NK-92 treated with Interleukin-12 subunit alpha and Interleukin-12 subunit beta, amount 100 ng/mL, for 24 hours (cell line): ENCODE data around the gene DNAJB6.

Source experiments
- DNase-seq: peaks from one replicate; lab custom pipeline; 2025; lab: John Stamatoyannopoulos, UW

Gene DNAJB6

DNA sequence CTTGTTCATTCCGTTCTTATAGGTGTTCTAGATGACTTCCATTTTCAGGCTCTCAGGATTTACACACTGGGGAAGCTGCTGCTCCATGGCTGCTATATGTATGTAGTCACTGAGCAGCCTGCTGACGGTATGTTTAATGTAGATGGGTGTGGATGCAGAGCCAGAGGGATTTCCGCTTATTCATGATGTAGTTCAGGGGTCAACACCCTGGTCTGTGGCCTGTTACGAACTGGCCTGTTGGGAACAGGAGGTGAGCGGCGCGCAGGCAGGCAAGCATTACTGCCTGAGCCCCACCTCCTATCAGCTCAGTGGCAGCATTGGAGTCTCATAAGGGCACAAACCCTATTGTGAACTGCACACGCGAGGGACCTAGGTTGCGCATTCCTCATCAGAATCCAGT is 33.9 kb downstream of the DNAJB6 start:
- DNase-seq = no peak

DNA sequence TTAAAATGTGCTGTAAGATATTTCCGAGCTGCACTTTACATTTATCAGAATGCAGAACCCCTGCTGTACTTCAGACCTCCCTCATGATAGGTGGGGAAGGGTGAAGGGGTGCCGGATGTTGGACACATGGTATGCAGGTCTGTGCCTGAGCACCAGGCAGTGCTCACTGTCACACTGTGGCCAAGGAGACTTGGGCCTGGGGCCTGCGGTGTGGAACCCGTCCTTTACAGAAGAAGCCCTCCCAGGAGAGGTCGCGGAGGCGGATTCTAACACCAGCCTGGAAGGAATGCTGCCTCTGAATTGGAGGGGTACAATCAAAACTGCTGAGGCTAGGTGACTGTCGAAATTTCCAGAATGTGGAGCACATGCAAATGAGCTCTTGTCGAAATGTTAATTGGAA is 34.5 kb downstream of the DNAJB6 start:
- DNase-seq = no peak

DNA sequence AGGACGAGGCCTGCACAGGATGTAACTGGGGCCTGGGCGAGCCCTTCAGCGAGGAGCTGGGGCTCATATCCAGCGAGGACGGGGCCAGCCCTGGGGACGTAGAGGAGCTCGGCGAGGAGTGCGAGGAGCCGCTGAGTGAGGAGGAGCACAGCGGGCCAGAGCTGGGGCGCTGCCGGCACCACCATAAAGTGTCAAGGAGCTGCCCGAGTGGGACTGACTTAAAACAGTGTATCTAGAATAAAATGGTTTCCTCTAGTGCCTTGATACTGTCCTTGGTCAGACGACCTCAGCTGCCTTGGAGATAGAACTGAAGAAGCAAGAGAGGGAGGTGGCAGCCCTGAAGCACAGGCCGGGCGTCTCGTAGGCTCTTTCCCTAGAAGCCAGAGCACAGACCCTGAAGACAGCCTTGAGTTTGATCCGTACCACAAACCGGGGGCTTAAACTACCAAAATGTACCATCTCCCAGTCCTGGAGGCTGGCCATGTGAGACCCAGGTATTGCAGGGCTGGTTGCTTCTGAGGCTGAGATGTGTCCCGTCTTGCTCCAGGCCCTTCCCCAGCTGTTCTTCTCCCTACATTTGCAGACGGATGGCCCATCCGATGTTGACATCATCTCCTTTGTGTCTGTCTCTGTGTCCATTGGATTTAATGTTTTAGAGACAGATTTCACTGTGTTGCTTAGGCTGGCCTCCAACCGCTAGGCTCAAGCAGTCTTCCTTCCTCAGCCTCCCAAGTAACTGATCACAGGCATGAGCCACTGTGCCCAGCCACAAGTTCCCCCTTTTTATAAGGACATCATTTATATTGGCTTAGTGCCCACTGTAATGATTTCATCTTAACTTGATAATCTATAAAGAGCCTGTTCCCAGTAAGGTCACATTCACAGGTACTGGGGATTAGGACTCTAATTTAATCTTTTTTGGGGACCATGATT is 35.8 kb downstream of the DNAJB6 start:
- DNase-seq = no peak

DNA sequence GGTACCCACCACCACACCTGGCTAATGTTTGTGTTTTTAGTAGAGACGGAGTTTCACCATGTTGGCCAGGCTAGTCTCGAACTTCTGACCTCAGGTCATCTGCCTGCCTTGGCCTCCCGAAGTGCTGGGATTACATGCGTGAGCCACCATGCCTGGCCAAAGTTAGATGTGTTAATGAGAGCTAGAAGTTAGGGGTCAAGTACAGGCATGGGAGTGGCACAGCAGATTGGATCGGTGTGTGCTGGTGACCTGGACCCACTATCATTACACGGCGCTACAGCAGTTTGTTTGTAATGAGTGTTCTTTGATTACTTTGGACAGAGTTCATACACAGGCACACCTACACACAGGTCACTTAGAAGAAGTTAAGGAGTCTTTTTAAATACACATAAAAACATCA is 36.7 kb downstream of the DNAJB6 start:
- no peak for DNase-seq

DNA sequence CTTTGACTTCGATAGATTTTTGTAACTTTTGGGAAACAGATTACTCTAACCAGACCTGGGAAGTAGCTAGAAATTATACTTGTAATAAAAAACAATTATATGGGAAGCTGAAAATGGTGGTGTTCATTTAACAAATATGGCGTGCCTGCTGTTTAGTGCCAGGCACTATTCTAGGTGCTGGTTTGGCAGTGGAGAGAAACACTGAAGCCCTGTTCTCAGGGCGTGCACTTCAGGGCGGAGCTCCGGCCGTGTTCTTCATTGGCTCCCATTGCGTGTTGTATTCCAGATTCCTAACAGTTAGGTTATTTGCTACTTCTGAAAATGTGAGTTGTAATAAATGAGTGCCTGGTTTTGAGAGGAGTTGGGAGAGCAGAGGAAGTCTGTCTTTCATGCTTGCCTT is 38.6 kb downstream of the DNAJB6 start:
- no peak for DNase-seq

DNA sequence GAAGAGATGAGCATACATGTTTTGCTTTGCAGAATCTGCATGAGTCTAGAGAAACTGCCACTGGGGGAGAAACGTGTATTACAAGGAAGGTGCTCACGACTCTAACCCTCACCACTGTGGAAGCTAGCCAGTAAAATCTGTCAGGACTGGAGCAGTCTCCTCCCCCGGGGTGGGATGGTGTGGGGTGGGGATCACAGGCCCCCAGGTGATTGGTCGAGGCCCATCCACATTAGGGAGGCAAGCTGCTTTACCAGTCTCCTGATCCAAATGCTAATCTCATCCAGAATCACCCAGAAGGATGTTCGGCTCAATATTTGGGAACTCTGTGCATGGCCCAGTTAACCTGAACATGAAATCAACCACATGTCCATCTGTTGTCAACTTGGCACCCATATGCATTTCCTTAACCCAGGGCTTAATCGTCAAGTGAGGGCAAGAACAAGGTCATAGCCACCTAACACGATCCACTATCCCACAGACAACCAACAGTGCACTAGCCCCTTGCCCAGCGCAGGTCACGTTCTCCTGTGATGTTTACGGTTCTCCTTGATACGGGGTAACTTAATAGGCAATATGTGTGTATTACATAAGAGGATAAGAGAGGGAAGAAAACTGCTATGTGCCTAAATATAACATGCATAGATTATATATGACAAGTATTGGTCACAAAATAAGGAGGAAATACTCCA is 40.8 kb downstream of the DNAJB6 start:
- DNase-seq = no peak

DNA sequence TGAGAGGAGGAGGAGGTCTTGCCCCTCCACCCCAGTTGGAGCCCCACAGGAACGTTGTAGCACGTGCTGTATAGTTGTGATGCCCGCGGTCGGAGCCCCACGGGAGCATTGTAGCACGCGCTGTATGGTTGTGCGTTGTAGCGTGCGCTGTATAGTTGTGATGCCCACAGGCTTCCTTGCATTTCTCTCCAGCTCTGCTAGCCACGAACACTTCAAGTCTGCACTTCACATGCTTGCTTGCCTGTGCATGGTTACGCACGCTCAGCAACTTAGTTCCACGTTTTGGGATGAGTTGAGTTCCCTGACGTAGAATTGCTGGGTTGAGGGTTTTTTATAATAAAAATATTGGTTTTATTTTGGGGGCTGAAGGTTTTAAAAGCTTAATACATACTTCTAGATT is 41.6 kb downstream of the DNAJB6 start:
- no peak for DNase-seq

DNA sequence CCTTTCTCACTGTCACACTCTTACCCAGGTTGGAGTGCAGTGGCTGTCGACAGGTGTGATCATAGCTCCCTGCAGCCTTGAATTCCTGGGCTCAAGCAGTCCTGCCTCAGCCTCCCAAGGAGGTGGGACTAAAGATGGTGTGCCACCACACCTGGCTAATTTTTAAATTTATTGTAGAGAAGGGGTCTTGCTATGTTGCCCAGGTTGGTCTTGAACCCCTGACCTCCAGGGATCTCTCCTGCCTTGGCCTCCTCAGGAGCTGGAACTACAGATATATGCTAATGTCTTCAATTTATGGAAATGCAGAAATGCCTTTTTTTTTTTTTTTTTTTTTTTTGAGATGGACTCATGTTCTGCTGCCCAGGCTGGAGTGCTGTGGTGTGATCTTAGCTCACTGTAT is 42.7 kb downstream of the DNAJB6 start:
- DNase-seq = no peak

DNA sequence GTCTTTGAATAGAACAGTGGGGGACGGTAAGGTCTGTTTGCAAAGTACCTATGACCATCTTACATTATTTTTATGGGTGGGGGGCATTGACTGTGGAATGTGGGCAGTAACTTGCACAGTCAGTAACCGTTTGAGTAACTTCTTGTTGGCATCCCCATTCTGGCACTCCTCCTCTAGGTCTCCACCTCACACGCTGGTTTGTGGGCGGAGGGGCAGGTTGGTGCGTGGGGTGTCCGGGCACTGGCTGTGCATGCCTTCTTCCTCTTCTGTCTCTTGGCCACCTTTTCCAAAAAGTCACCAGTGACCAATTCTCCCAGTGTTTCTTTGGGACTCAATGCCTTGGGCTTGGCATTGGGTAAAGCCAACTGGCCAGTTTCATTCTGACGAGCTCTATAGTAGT is 43.6 kb downstream of the DNAJB6 start:
- DNase-seq = no peak

DNA sequence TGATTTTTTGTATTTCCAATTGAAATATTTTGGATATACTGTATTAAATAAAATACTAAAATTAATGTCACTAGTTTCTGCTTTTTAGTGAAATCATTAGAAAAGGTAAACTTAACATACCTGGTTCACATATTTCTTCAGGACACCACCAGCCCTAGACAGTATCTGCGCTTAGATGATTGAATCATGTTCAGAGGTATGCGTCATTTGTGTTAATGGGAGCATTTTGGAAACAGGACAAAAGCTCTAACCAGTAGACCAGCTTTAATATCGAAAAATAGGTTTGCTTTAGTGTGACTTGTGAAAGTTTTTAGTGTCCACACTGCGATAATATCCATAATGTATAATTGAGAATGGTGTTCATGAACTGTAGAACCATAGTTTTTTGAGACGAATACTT is 47.1 kb downstream of the DNAJB6 start:
- no peak for DNase-seq

DNA sequence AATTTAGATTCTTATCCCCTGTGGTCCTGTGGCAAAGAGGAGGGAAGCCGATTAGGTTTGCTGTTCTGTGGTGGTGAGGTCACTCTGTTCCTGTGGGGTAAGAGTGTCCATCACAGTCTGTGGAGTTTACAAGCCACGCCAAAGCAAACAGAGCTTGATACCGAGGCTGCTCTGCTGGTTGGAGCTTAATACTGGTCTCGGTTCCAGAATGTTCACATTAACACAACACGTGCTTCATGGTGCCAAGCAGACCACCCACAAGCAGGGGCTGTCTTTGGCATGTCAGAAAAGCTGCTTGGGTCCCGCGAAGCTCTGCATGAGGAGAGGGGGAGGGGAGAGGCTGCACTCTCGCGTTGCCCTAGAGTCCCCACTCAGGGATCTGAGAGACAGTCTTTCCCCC is 47.5 kb downstream of the DNAJB6 start:
- DNase-seq = no peak

DNA sequence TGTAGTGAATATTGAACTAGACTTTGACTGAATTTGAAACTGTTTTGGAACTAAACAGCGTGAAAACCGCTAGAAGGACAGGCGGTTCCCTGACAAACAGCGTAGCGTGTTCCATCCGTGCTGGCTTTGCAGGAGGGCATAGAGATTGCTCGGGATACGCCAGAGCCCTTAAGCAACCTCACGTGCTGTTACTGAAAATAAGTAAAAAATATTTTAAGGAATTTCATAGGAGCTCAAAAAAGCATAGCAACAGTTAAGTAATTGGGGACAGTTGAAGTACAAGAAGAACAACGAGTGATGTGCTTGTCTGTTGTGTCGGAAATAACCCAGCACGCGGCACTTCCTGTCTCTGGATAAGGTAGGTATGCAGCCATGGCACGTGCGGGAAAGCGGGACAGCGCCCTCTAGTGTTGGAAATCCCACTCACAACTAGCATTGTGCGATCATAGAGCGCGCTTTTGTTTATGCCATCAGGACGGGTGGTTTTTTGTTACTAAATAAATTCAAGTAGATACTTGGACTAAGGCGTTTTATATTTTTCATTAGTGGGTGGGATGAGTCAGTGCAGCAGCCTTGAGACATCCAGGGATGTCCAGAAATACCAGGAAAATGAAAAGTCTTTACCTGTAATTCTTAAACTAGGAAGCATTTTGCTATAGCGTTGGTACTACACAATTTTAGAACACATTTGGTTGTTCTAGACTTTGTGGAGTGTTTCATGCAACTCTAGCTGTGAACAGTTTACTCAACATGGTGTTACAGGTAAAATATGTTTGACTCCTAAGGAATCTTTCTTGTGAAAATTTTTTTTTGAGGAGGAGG is 50.4 kb downstream of the DNAJB6 start:
- peak; percentile 29 for DNase-seq

DNA sequence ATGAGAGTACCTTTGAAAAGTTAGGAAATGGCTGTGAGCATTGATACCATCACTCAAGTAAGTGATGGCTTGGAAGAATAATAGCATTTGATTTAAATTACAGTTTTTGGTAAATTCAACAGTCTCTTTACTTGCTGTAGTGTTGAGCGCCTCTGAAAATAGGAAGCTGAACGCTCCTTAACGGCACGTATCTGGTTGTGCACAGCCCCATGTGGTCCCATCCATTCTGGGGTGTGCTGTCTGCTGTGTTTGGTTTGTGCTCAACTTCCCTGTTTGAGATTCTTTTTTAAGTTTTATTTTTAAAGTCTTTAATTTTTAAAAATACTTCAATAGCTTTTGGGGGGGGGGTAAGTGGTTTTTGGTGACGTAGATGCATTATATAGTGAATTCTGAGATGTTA is 51.5 kb downstream of the DNAJB6 start:
- no peak for DNase-seq

DNA sequence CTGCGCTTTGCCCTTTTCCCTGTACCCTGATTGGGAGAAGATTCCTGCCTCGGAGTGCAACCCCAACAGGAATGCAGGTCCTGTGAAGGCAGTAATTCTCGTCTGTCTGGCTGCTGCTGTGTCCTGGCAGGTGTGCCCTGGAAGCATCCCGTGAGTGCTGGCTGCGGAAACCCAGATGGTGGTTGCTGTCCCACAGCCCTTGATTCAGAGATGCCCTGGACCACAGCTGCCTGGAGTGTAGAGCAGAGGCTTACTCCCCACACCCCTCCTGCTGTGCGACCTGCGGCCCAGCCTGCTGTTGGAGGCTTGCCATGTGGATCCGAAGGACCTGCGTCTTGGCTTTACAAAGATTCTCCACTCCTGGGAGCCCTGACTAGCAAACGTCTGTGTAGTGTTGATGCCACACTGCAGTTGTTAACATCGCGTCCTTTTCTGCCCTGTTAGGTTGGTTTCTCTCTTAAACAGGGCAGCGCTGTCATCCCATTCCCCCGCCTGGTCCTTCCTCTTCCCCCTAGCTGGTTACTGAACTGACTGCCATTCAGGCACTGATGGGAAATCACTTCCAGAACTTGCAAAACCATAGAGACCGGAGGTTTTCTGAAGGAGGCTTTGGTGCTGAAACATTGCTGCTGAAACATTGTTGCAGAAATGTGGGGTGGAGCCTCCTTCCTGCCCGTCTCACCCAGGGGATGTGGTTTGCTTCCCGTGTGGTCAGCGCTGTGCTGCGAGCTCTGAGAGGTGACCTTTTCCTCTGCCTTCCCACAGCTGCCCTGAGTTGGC is 53.3 kb downstream of the DNAJB6 start:
- DNase-seq = no peak

DNA sequence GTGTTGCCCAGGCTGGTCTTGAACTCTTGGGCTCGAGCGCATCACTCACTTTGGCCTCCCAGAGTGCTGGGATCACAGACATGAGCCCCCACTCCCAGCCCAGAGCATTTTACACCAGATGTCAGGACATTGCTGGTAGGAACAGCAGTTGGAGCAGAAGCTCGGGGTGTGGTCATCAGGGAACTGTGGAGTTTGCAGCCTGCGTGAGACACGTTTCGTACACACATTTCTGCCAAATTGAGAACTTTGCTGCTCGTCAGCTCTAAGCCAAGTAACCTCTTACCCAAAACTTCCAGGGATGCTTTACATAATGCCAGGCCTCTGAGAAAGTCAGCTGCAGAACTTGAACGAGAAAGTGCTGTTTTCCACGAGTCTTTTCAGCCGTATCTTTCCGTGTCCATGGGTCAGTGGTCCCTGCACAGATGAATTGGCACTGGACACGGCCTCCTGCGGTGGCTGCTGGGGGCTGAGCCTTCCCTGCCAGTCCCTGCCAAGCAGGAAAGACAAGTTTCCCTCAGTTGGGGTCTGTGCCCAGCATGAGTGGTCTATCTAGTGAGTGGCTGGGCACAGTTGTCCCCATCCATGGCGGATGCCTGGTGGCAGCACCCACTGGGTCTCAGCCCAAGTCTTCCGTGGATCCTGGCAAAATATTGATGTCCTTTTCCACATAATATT is 54.4 kb downstream of the DNAJB6 start:
- DNase-seq = no peak

DNA sequence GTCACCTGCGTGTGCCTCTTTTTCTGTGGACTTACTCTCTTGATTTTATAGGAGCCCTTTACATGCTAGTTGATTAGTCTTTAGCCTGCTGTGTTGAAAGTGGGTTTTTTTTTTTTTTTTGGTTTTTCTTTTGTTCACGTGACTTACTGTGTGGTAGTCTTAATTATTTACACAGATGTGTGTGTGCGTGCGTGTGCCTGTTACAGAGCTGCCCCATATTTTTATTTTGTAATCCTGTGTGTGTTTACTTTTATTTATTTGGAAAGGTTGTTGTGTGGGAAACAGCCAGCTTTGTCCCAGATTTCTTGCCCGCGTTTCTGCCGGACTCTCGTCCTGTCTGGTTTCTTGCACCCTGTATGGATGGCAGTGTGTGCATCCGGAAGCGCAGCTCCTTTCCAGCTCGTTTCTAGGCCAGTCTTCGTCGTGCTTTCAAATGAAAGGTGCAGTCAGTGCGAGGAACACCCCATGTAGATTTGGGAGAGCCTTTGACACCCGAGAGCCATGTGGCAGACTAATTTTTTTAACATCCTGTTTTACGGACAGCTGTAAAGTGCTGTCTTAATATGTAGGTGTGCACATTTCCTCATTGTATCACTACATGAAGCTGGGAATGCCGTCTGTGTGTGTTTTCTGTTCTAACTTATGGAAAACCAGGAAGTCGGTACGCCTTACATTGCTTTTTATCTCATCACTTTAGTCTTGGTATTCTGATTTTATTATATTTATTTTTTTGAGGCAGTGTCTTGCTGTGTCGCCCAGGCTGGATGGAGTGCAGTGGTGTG is 55.6 kb downstream of the DNAJB6 start:
- no peak for DNase-seq

DNA sequence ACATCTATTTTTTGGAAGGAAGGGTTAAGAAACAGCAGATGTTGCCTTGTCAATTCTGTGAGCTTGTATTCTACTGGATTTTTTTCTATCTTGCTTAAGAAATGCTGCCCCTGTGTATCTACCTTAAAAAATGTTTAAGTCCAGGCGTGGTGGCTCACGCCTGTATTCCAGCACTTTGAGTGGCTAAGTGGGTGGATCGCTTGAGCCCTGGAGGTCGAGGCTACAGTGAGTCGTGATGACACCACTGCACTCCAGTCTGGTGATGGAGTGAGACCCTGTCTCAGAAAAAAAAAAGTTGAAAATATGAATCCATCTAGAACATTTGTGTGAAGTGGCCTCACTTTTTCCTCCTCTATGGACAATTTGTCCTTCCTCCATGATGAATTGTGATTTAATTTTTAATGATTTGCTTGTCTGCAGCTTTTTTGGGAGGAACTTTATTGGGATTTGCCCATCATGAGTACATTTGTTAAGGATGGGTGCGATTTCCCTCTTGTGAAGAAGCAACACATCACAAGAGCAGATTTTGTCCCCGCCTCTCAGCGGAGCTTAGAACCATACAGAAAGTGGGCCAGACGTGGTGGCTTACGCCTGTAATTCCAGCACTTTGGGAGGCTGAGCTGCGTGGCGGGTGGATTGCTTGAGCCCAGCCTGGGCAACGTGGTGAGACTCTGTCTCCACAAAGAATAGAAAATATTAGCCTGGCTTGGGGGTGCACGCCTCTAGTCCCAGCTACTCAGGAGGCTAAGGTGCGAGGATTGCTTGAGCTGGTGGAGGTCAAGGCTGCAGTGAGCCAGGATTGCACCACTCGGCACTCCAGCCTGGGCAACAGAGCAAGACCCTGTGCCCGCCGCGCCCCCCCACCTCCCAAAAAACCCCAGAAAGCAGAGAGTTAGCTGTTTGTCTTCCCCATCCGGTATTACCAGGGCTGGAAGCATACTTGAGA is 57.7 kb downstream of the DNAJB6 start:
- no peak for DNase-seq

DNA sequence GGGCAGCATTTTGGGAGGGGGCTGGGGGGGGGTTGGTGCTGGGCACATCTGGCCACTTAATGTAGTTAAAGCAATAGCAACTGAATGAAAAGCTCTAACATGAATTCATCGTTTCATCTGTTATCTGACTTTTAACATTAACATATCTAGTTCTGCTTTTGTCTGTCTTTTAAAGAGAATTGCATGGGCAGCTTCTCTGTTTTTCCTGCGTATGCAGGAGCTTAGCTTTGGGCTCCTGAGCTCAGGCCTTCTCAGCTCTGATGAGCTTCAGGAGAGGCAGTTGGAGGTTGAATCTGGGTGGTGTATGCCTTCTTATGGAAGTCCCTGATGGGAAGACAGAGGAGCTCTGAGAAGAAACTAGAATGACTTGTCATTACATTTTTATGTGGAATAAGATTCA is 58.4 kb downstream of the DNAJB6 start:
- DNase-seq = no peak

DNA sequence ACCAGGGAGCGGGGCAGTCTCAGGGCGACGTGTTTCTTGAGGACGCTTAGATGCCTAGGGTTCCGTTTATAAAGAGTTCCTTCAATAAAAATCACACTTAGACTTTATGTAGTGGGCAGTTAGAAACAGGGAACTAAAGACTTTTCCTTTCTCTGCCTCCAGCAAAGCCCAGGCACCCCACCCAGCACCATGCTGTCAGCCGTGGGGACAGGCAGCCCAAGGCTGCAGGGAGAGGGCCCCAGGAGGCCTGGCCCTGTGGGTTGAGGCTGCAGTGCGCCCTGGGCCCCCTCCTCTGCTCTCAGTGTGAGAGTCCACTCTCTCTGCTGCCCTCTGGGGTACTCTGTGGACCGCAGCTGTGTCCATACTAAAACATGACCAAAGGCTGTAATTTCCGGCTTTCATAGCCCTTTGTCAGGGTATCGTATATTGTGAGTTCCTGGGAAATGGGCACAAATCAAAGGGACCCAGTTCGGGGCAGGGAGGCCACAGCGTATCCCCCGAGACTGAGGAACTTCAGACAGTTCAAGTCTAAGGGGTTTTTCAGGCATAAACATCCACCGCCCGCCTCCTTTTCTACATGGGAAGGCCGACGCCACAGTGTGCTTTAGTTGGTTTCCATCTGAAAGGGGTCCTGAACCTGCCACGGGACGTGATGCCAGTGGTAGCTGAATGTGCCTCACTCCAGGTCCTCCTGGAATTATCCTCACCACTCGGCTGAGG is 59.7 kb downstream of the DNAJB6 start:
- DNase-seq = no peak
